Neural cell (in vitro differentiated cells): ENCODE measurements around the gene HDHD2. TPM values are rescaled to one million over a fixed set of nuclear protein-coding genes. Genes with fewer than 3 reads are reported as not detected.
A peak's percentile ranks its signal among the peaks of the same experiment; 100 is the strongest.

Experiments
- H2AFZ ChIP-seq: fragments of 200-600, 300-800 bp; sonication (generic), shearing (Covaris generic); 2 replicates; pipeline ENCODE4 v1.6.0; 2014; ENCODE audit warnings: low read depth, mild to moderate bottlenecking, antibody characterized with exemption, low read length, moderate library complexity
- H3F3A ChIP-seq: fragments of 200-600 bp; shearing (Covaris generic); 2 replicates; pipeline ENCODE4 v1.6.1; 2016; ENCODE audit warnings: mild to moderate bottlenecking, moderate library complexity, mixed read lengths, antibody characterized with exemption, low read length; ENCODE audit not compliant: insufficient read depth, poor library complexity, severe bottlenecking
- H3K27ac ChIP-seq: fragments of 200-600, 300-800 bp; sonication (generic), shearing (Covaris generic); 2 replicates; pipeline ENCODE4 v1.5.1; 2014; ENCODE audit warnings: mild to moderate bottlenecking, low read length, moderate library complexity
- H3K27me3 ChIP-seq: fragments of 300-800, 200-600 bp; sonication (generic), shearing (Covaris generic); 2 replicates; pipeline ENCODE4 v1.6.0; 2014; ENCODE audit warnings: mild to moderate bottlenecking, low read depth, low read length, moderate library complexity; ENCODE audit not compliant: insufficient read depth
- H3K36me3 ChIP-seq: fragments of 300-800, 200-600 bp; sonication (generic), shearing (Covaris generic); 2 replicates; pipeline ENCODE4 v1.5.1; 2014; ENCODE audit warnings: mild to moderate bottlenecking, antibody characterized with exemption, low read length, moderate library complexity; ENCODE audit not compliant: insufficient read depth
- H3K4me2 ChIP-seq: fragments of 300-800, 200-600 bp; sonication (generic), shearing (Covaris generic); 2 replicates; pipeline ENCODE4 v1.6.0; 2014; ENCODE audit warnings: mild to moderate bottlenecking, low read length
- H3K4me3 ChIP-seq: fragments of 300-800, 200-600 bp; sonication (generic), shearing (Covaris generic); 2 replicates; pipeline ENCODE4 v1.5.1; 2014; ENCODE audit warnings: mild to moderate bottlenecking, low read length, moderate library complexity
- H3K79me2 ChIP-seq: fragments of 200-600 bp; shearing (Covaris generic); replicated peaks from 2 replicates; pipeline ENCODE4 v1.6.0; 2014; ENCODE audit warnings: mild to moderate bottlenecking, low read length, moderate library complexity; ENCODE audit not compliant: insufficient read depth
- H3K9ac ChIP-seq: fragments of 300-800, 200-600 bp; sonication (generic), shearing (Covaris generic); 2 replicates; pipeline ENCODE4 v1.6.1; 2016; ENCODE audit warnings: mild to moderate bottlenecking, low read length, mixed read lengths
- H3K9me2 ChIP-seq: fragments of 200-600 bp; shearing (Covaris generic); 2 replicates; pipeline ENCODE4 v1.6.1; 2016; ENCODE audit warnings: mild to moderate bottlenecking, low read length, mixed read lengths; ENCODE audit not compliant: insufficient read depth
- H3K9me3 ChIP-seq: fragments of 200-600, 300-800 bp; sonication (generic), shearing (Covaris generic); 2 replicates; pipeline ENCODE4 v1.6.1; 2016; ENCODE audit warnings: mild to moderate bottlenecking, mixed run types, low read length, moderate library complexity, mixed read lengths
- H4K20me1 ChIP-seq: fragments of 200-600 bp; shearing (Covaris generic); 2 replicates; pipeline ENCODE4 v1.6.1; 2016; ENCODE audit warnings: mild to moderate bottlenecking, mixed run types; ENCODE audit not compliant: insufficient read depth
- EP300 ChIP-seq: fragments of 450-650 bp; conservative IDR thresholded peaks from 2 replicates; pipeline ENCODE4 v1.6.1; 2014; ENCODE audit warnings: antibody characterized with exemption, mild to moderate bottlenecking, moderate library complexity; ENCODE audit not compliant: poor library complexity, severe bottlenecking
- EZH2 ChIP-seq: fragments of 200-600, 300-800 bp; shearing (Covaris generic), sonication (generic); IDR thresholded peaks from 2 replicates; pipeline ENCODE4 v1.6.1; 2014; ENCODE audit warnings: antibody characterized with exemption, low read length, borderline replicate concordance, mild to moderate bottlenecking; ENCODE audit not compliant: insufficient read depth, poor library complexity, severe bottlenecking
- MXI1 ChIP-seq: fragments of 450-650 bp; conservative IDR thresholded peaks from 2 replicates; pipeline ENCODE4 v1.6.1; 2014; ENCODE audit warnings: antibody characterized with exemption, mild to moderate bottlenecking; ENCODE audit not compliant: poor library complexity, severe bottlenecking
- POLR2AphosphoS5 ChIP-seq: IDR thresholded peaks from 2 replicates; pipeline ENCODE4 v1.6.1; 2012
- RAD21 ChIP-seq: fragments of 450-650 bp; conservative IDR thresholded peaks from 2 replicates; pipeline ENCODE4 v1.6.1; 2014; ENCODE audit warnings: antibody characterized with exemption, mild to moderate bottlenecking, moderate library complexity
- SMC3 ChIP-seq: fragments of 450-650 bp; conservative IDR thresholded peaks from 2 replicates; pipeline ENCODE4 v1.6.1; 2014; ENCODE audit warnings: antibody characterized with exemption, mild to moderate bottlenecking, moderate library complexity; ENCODE audit not compliant: poor library complexity
- TAF1 ChIP-seq: IDR thresholded peaks from 2 replicates; pipeline ENCODE4 v1.6.1; 2012; ENCODE audit warnings: low read depth
- polyA plus RNA-seq: library from polyadenylated mRNA; depleted of rRNA; stranded (reverse); fragments of >200 nt; gene quantifications from 2 replicates; pipeline ENCODE4 v1.2.3, GENCODE V29; 2014
- TF ChIP-seq, protein P1 (sequence below): fragments of 450-650 bp; IDR thresholded peaks from 2 replicates; pipeline ENCODE4 v1.5.1; 2014; ENCODE audit warnings: antibody characterized with exemption, mild to moderate bottlenecking, moderate library complexity; ENCODE audit not compliant: poor library complexity, severe bottlenecking
- TF ChIP-seq, protein P2 (sequence below): IDR thresholded peaks from 2 replicates; pipeline ENCODE4 v1.6.1; 2012; ENCODE audit warnings: borderline replicate concordance

Gene HDHD2
- polyA plus RNA-seq, 1 donor from 2014 or later = 61.3 TPM

DNA sequence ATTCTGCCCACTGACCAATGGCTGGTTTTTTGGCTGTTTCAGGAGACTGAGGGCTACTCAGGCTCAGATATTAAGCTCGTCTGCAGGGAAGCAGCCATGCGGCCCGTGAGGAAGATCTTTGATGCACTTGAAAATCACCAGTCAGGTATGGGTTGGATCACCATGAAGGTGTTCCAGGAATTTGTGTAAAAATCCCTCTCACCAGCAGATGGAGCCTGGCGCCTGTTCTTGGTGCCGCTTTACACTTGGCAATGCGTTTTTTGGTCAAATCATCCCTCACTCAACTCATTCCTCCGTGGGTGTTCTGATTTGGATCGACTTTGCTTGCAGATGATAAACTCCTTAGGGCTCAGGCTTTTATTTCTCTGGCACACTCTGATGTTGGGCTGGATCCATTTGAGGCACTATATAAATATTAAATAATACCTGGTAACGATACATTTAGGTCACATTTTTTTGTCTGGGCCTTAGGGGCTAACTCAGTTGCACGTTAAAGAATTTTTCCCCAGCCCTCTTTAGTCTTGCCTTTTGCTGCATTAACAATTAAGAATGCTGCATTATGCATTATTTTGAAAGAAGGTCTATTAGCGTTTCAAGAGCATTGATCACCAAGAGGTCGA is 50.0 kb downstream of the HDHD2 start:
- H3F3A ChIP-seq = no peaks in the 10 kb centered on the region
- H3K79me2 ChIP-seq = no peaks in the 10 kb centered on the region
- no peak overlapping the region for H3K4me2 ChIP-seq
- H3K4me3 ChIP-seq = no peak overlapping the region
- H3K9me3 ChIP-seq = no peaks in the 10 kb centered on the region
- H2AFZ ChIP-seq = no peak overlapping the region
- H4K20me1 ChIP-seq = no peaks in the 10 kb centered on the region
- H3K9me2 ChIP-seq = no peaks in the 10 kb centered on the region
- H3K36me3 ChIP-seq = peaks cover 4% of the 10 kb centered on the region
- no peak overlapping the region for H3K9ac ChIP-seq
- TF ChIP-seq RAD21 (peak; percentile 78), MXI1 (no peak), SMC3 (peak; percentile 80), EZH2 (no peak), TAF1 (no peak)
- TF ChIP-seq, protein P1, sequence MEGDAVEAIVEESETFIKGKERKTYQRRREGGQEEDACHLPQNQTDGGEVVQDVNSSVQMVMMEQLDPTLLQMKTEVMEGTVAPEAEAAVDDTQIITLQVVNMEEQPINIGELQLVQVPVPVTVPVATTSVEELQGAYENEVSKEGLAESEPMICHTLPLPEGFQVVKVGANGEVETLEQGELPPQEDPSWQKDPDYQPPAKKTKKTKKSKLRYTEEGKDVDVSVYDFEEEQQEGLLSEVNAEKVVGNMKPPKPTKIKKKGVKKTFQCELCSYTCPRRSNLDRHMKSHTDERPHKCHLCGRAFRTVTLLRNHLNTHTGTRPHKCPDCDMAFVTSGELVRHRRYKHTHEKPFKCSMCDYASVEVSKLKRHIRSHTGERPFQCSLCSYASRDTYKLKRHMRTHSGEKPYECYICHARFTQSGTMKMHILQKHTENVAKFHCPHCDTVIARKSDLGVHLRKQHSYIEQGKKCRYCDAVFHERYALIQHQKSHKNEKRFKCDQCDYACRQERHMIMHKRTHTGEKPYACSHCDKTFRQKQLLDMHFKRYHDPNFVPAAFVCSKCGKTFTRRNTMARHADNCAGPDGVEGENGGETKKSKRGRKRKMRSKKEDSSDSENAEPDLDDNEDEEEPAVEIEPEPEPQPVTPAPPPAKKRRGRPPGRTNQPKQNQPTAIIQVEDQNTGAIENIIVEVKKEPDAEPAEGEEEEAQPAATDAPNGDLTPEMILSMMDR = peak; percentile 81
- TF ChIP-seq, protein P2, sequence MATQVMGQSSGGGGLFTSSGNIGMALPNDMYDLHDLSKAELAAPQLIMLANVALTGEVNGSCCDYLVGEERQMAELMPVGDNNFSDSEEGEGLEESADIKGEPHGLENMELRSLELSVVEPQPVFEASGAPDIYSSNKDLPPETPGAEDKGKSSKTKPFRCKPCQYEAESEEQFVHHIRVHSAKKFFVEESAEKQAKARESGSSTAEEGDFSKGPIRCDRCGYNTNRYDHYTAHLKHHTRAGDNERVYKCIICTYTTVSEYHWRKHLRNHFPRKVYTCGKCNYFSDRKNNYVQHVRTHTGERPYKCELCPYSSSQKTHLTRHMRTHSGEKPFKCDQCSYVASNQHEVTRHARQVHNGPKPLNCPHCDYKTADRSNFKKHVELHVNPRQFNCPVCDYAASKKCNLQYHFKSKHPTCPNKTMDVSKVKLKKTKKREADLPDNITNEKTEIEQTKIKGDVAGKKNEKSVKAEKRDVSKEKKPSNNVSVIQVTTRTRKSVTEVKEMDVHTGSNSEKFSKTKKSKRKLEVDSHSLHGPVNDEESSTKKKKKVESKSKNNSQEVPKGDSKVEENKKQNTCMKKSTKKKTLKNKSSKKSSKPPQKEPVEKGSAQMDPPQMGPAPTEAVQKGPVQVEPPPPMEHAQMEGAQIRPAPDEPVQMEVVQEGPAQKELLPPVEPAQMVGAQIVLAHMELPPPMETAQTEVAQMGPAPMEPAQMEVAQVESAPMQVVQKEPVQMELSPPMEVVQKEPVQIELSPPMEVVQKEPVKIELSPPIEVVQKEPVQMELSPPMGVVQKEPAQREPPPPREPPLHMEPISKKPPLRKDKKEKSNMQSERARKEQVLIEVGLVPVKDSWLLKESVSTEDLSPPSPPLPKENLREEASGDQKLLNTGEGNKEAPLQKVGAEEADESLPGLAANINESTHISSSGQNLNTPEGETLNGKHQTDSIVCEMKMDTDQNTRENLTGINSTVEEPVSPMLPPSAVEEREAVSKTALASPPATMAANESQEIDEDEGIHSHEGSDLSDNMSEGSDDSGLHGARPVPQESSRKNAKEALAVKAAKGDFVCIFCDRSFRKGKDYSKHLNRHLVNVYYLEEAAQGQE = no peak
- H3K27ac ChIP-seq = no peak overlapping the region
- no peaks in the 10 kb centered on the region for H3K27me3 ChIP-seq

DNA sequence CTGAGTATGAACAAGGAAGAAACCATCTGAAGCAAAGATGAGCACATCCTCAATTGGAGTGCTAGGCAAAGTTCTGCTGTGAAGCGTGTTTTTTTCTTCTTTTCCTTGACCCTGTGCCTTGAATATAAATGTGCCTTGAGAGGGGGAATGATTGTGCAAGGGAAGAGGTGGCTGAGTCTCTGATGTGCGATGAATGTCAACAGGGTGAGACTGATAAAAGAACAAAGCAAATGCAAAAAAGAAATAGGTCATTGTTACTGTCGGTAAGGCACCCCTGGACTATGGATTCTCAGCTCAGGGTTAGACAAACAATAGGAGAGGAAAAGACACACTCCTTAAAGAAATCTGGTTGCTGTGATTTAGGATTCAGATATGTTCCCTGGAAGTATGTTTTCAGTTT is 54.5 kb downstream of the HDHD2 start:
- no peaks in the 10 kb centered on the region for H3F3A ChIP-seq
- no peaks in the 10 kb centered on the region for H3K27me3 ChIP-seq
- H3K9ac ChIP-seq = no peak overlapping the region
- no peak overlapping the region for H3K4me3 ChIP-seq
- H4K20me1 ChIP-seq = no peaks in the 10 kb centered on the region
- no peaks in the 10 kb centered on the region for H3K79me2 ChIP-seq
- TF ChIP-seq SMC3 = no peak
- no peak for TF ChIP-seq TAF1
- TF ChIP-seq EP300 = no peak
- no peak for TF ChIP-seq RAD21
- TF ChIP-seq POLR2AphosphoS5 = no peak
- TF ChIP-seq MXI1 = no peak
- TF ChIP-seq, protein P2 = no peak
- TF ChIP-seq EZH2 = no peak
- TF ChIP-seq, protein P1 = no peak
- H3K9me2 ChIP-seq = no peaks in the 10 kb centered on the region
- H3K9me3 ChIP-seq = no peaks in the 10 kb centered on the region
- no peak overlapping the region for H2AFZ ChIP-seq
- no peak overlapping the region for H3K4me2 ChIP-seq
- H3K36me3 ChIP-seq = no peaks in the 10 kb centered on the region
- no peak overlapping the region for H3K27ac ChIP-seq
